Right lobe of liver (tissue), 4 donors: ENCODE results near the gene PTPRM.

ENCODE experiments used
- POLR2A ChIP-seq: fragments of 450-650 bp; IDR thresholded peaks from one replicate; pipeline ENCODE4 v1.6.1; 2017; ENCODE audit warnings: antibody characterized with exemption, mild to moderate bottlenecking
- TF ChIP-seq, protein P1 (sequence below), 4 donors: fragments of 200-600 bp in 3 of 4; fragments of 450-650 bp in 1 of 4; IDR thresholded peaks; one replicate each; pipeline versions ENCODE4 v1.5.1 to v1.8.0; 2016 to 2022; ENCODE audit warnings: antibody characterized with exemption in 4 of 4, mild to moderate bottlenecking in 2 of 4
- donor health status: DM: no; HTN: no; CAD: no.
- donor health status: DM: no; HTN: no; CAD: no.
- donor health status: DM: no; HTN: yes; CAD: no.

DNA sequence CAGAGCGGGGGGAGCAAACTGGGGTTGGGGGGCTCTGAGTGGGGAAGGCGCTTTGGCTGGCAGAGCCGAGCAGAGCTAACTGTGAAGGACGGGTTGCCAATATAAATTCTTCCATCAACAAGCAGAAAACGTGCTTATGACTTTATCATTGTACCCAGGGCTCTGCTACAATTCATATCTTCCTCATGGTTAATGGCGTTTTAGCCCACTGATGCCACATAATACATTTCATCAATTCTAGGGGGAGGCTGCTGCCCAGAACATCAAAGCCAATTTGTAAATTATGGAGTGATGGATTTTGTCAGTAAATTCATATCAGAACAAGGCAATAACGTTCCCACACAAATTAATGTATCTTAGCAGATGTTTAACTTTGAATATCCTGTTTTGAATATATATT is 866.7 kb downstream of the PTPRM start:
- TF ChIP-seq, protein P1, sequence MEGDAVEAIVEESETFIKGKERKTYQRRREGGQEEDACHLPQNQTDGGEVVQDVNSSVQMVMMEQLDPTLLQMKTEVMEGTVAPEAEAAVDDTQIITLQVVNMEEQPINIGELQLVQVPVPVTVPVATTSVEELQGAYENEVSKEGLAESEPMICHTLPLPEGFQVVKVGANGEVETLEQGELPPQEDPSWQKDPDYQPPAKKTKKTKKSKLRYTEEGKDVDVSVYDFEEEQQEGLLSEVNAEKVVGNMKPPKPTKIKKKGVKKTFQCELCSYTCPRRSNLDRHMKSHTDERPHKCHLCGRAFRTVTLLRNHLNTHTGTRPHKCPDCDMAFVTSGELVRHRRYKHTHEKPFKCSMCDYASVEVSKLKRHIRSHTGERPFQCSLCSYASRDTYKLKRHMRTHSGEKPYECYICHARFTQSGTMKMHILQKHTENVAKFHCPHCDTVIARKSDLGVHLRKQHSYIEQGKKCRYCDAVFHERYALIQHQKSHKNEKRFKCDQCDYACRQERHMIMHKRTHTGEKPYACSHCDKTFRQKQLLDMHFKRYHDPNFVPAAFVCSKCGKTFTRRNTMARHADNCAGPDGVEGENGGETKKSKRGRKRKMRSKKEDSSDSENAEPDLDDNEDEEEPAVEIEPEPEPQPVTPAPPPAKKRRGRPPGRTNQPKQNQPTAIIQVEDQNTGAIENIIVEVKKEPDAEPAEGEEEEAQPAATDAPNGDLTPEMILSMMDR (IDR thresholded peaks at IDR 0.05) = no peak
- TF ChIP-seq POLR2A = no peak
